Neural progenitor cell (in vitro differentiated cells): ENCODE data around the gene TGFBR3. TPM values are rescaled to one million over a fixed set of nuclear protein-coding genes. Genes with fewer than 3 reads are reported as not detected.

Experiments
- DNase-seq: peaks from one replicate; pipeline ENCODE4 v3.0.0-alpha.2; 2016; ENCODE audit warnings: low spot score
- H2AFZ ChIP-seq: fragments of 200-600 bp; sonication (generic); replicated peaks from 2 replicates; pipeline ENCODE4 v1.6.1; 2016; ENCODE audit warnings: antibody characterized with exemption
- H3F3A ChIP-seq: fragments of 200-600 bp; sonication (generic); 2 replicates; pipeline ENCODE4 v1.6.1; 2016; ENCODE audit warnings: antibody characterized with exemption, low read depth
- H3K27ac ChIP-seq: fragments of 200-600 bp; sonication (generic); 2 replicates; pipeline ENCODE4 v1.5.1; 2016; ENCODE audit warnings: mild to moderate bottlenecking
- H3K27me3 ChIP-seq: fragments of 200-600 bp; sonication (generic); 2 replicates; pipeline ENCODE4 v1.6.1; 2016; ENCODE audit warnings: mild to moderate bottlenecking, moderate library complexity
- H3K36me3 ChIP-seq: fragments of 200-600 bp; sonication (generic); 2 replicates; pipeline ENCODE4 v1.5.1; 2016
- H3K4me1 ChIP-seq: fragments of 200-600 bp; sonication (generic); 2 replicates; pipeline ENCODE4 v1.6.1; 2016; ENCODE audit warnings: mixed run types
- H3K4me2 ChIP-seq: fragments of 200-600 bp; sonication (generic); 2 replicates; pipeline ENCODE4 v1.6.1; 2016
- H3K4me3 ChIP-seq: fragments of 200-600 bp; sonication (generic); 2 replicates; pipeline ENCODE4 v1.5.1; 2016
- H3K79me2 ChIP-seq: fragments of 200-600 bp; sonication (generic); 2 replicates; pipeline ENCODE4 v1.6.1; 2016; ENCODE audit warnings: low read depth
- H3K9ac ChIP-seq: fragments of 200-600 bp; sonication (generic); 2 replicates; pipeline ENCODE4 v1.6.1; 2016
- H3K9me3 ChIP-seq: fragments of 200-600 bp; sonication (generic); 2 replicates; pipeline ENCODE4 v1.5.1; 2016; ENCODE audit warnings: low read depth
- H4K20me1 ChIP-seq: fragments of 200-600 bp; sonication (generic); 2 replicates; pipeline ENCODE4 v1.6.1; 2016; ENCODE audit warnings: low read depth
- H3K27ac Mint-ChIP-seq: 3 replicates; pipeline ENCODE4 v1.8.0; 2021; ENCODE audit warnings: mixed read lengths
- H3K27me3 Mint-ChIP-seq: 2 replicates; pipeline ENCODE4 v1.8.0; 2022; ENCODE audit warnings: low read depth, mild to moderate bottlenecking, inconsistent platforms, moderate library complexity, mixed read lengths; ENCODE audit not compliant: insufficient read depth
- H3K36me3 Mint-ChIP-seq: 3 replicates; pipeline ENCODE4 v1.8.0; 2021; ENCODE audit warnings: mixed read lengths
- H3K4me1 Mint-ChIP-seq: 3 replicates; pipeline ENCODE4 v1.8.0; 2021; ENCODE audit warnings: mixed read lengths
- H3K4me3 Mint-ChIP-seq: 3 replicates; pipeline ENCODE4 v1.8.0; 2021; ENCODE audit warnings: mild to moderate bottlenecking, moderate library complexity, mixed read lengths
- H3K9me3 Mint-ChIP-seq: 3 replicates; pipeline ENCODE4 v1.8.0; 2020; ENCODE audit warnings: mixed read lengths
- EZH2 ChIP-seq: fragments of 200-600 bp; sonication (generic); IDR thresholded peaks from 2 replicates; pipeline ENCODE4 v1.6.1; 2017; ENCODE audit warnings: antibody characterized with exemption, mild to moderate bottlenecking, moderate library complexity
- EZH2phosphoT487 ChIP-seq: fragments of 200-600 bp; sonication (generic); IDR thresholded peaks from 2 replicates; pipeline ENCODE4 v1.6.1; 2017; ENCODE audit warnings: antibody characterized with exemption
- total RNA-seq: library from RNA; depleted of rRNA; stranded (reverse); fragments of >200 nt; gene quantifications from 2 replicates; pipeline ENCODE4 v1.2.3, GENCODE V29; 2015; ENCODE audit warnings: low replicate concordance
- TF ChIP-seq, protein P1 (sequence below): fragments of 200-600 bp; sonication (generic); IDR thresholded peaks from 2 replicates; pipeline ENCODE4 v1.5.1; 2017; ENCODE audit warnings: antibody characterized with exemption, mild to moderate bottlenecking

TGFBR3 gene
- total RNA-seq, 1 donor from 2014 or later: 11.8 TPM

DNA sequence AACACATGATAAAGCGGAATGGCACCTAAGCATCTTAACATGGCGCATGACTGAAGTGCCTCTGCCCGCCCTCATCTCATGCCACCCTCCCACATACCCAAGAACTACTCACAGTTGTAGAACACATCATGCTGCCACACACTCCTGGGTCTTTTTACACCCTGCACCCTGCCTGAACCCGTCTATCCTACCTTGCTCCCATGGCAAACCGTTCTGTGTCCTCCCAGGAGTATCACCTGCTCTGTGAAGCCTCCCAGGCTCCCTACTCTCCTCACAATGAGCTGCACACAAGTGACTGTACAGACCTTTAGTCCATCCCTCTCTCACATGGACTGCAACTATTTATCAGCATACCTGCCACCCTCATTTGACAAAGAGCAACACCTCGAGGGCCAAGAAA, 144.0 kb downstream of the TGFBR3 start:
- Histone ChIP-seq H3K27me3 (no peaks in the 10 kb centered on the region), H4K20me1 (no peaks in the 10 kb centered on the region), H3K4me3 (no peak overlapping the region), H2AFZ (no peak overlapping the region), H3K9ac (no peak overlapping the region), H3K27ac (no peak overlapping the region), H3K36me3 (no peaks in the 10 kb centered on the region), H3K9me3 (no peaks in the 10 kb centered on the region), H3K79me2 (no peaks in the 10 kb centered on the region), H3F3A (peaks cover 4% of the 10 kb centered on the region), H3K4me1 (peaks cover 7% of the 10 kb centered on the region), H3K4me2 (no peak overlapping the region)
- DNase-seq: no peak
- Mint-ChIP-seq H3K4me1 (peaks cover 16% of the 10 kb centered on the region), H3K9me3 (peaks cover 13% of the 10 kb centered on the region), H3K27me3 (no peaks in the 10 kb centered on the region), H3K4me3 (no peak overlapping the region), H3K36me3 (peaks cover 14% of the 10 kb centered on the region), H3K27ac (no peak overlapping the region)
- TF ChIP-seq EZH2 (no peak), EZH2phosphoT487 (no peak)
- TF ChIP-seq, protein P1, sequence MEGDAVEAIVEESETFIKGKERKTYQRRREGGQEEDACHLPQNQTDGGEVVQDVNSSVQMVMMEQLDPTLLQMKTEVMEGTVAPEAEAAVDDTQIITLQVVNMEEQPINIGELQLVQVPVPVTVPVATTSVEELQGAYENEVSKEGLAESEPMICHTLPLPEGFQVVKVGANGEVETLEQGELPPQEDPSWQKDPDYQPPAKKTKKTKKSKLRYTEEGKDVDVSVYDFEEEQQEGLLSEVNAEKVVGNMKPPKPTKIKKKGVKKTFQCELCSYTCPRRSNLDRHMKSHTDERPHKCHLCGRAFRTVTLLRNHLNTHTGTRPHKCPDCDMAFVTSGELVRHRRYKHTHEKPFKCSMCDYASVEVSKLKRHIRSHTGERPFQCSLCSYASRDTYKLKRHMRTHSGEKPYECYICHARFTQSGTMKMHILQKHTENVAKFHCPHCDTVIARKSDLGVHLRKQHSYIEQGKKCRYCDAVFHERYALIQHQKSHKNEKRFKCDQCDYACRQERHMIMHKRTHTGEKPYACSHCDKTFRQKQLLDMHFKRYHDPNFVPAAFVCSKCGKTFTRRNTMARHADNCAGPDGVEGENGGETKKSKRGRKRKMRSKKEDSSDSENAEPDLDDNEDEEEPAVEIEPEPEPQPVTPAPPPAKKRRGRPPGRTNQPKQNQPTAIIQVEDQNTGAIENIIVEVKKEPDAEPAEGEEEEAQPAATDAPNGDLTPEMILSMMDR: no peak

DNA sequence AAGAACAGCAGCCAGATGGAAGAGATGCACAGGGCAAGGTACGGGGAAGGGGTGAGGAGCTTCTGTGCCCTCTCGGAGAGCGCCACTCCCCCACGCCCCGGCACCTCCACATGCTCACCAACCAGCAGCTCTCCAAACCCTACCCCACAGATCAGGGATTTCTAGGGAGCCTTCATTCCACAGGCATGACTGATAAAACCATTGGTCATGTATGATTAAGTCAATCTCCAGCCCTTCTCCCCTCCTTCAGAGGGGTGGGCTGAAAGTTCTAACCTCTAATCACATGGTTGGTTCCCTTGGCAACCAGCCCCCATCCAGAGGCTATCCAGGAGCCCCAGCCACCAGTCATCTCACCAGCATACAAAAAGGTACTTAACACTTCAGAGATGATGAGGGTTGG, 144.7 kb downstream of the TGFBR3 start:
- Histone ChIP-seq H2AFZ (no peak overlapping the region), H3K27ac (no peak overlapping the region), H3K9me3 (no peaks in the 10 kb centered on the region), H3K9ac (no peak overlapping the region), H3K4me2 (no peak overlapping the region), H4K20me1 (no peaks in the 10 kb centered on the region), H3K79me2 (no peaks in the 10 kb centered on the region), H3F3A (peaks cover 4% of the 10 kb centered on the region), H3K27me3 (no peaks in the 10 kb centered on the region), H3K36me3 (no peaks in the 10 kb centered on the region), H3K4me1 (peaks cover 13% of the 10 kb centered on the region), H3K4me3 (no peak overlapping the region)
- TF ChIP-seq EZH2 (no peak), EZH2phosphoT487 (no peak)
- TF ChIP-seq, protein P1: no peak
- Mint-ChIP-seq H3K9me3 (peaks cover 7% of the 10 kb centered on the region), H3K4me1 (peaks cover 22% of the 10 kb centered on the region), H3K27ac (no peak overlapping the region), H3K36me3 (peaks cover 10% of the 10 kb centered on the region), H3K27me3 (no peaks in the 10 kb centered on the region), H3K4me3 (no peak overlapping the region)
- no peak for DNase-seq

DNA sequence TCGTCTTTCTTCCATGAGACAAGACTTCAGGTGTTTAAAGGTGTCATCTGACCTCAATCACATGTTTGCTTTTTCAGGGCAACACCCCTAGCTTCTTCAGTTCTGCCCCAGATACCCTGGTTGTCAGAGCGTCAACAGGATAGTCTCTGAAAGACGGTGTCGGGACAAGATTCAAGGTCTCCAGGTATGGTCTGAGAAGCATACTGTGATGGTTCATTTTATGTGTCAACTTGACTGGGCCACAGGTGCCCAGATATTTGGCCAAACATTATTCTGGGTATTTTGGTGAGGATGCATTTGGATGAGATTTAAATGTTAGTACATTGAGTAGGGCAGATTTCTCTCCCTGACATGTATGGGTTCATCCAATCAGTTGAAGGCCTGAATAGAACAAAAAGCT, 148.3 kb downstream of the TGFBR3 start:
- H3K27me3 Mint-ChIP-seq: no peaks in the 10 kb centered on the region
- DNase-seq: no peak
- H3K9ac ChIP-seq: no peak overlapping the region
- no peak overlapping the region for H3K4me3 Mint-ChIP-seq
- H3K27ac Mint-ChIP-seq: no peak overlapping the region
- no peaks in the 10 kb centered on the region for H3K36me3 ChIP-seq
- H3F3A ChIP-seq: peaks cover 4% of the 10 kb centered on the region
- no peaks in the 10 kb centered on the region for H3K9me3 Mint-ChIP-seq
- no peak overlapping the region for H3K27ac ChIP-seq
- H2AFZ ChIP-seq: no peak overlapping the region
- no peak overlapping the region for H3K4me2 ChIP-seq
- no peak overlapping the region for H3K4me3 ChIP-seq
- no peaks in the 10 kb centered on the region for H3K27me3 ChIP-seq
- TF ChIP-seq EZH2 (no peak), EZH2phosphoT487 (no peak)
- TF ChIP-seq, protein P1: no peak
- no peaks in the 10 kb centered on the region for H4K20me1 ChIP-seq
- no peaks in the 10 kb centered on the region for H3K79me2 ChIP-seq
- H3K4me1 ChIP-seq: peaks cover 14% of the 10 kb centered on the region
- H3K9me3 ChIP-seq: no peaks in the 10 kb centered on the region
- H3K4me1 Mint-ChIP-seq: peaks cover 36% of the 10 kb centered on the region
- H3K36me3 Mint-ChIP-seq: peaks cover 7% of the 10 kb centered on the region
